ENCODE results near the gene FAM110A.
"Not testable (repeated sequence)": the region's sequence is repeated elsewhere in the genome, so short reads cannot be mapped to it uniquely, and the experiment has no call there.

FAM110A gene

GRCh38 chr20:845226-845868 lies 11.8 kb downstream of the FAM110A start:
- no peak for DNase-seq

GRCh38 chr20:845941-846893 lies 12.7 kb downstream of the FAM110A start:
- DNase-seq: peak in 1 of 6 experiments; percentile 17

GRCh38 chr20:846894-847278 lies 13.4 kb downstream of the FAM110A start:
- peak; percentile 26 to 63 (median 42) for DNase-seq

GRCh38 chr20:848193-848592 lies 14.7 kb downstream of the FAM110A start:
- no peak for DNase-seq

- not testable (repeated sequence) for DNase-seq
Observed at GRCh38 chr20:848731-849130, 15.2 kb downstream of the FAM110A start.

- no peak for DNase-seq
Observed at GRCh38 chr20:853406-853996, 20.0 kb downstream of the FAM110A start.

- no peak for DNase-seq
Observed at GRCh38 chr20:854601-855000, 21.1 kb downstream of the FAM110A start.

GRCh38 chr20:855466-856360 lies 22.2 kb downstream of the FAM110A start:
- DNase-seq: no peak

- DNase-seq: peak in 5 of 6 experiments; percentile 10 to 36 (median 27)
Observed at GRCh38 chr20:856361-856775, 22.9 kb downstream of the FAM110A start.

- no peak for DNase-seq
Observed at GRCh38 chr20:858011-858410, 24.5 kb downstream of the FAM110A start.

- no peak for DNase-seq
Observed at GRCh38 chr20:859751-860231, 26.3 kb downstream of the FAM110A start.

GRCh38 chr20:860891-861290 lies 27.4 kb downstream of the FAM110A start:
- DNase-seq: no peak

- DNase-seq: no peak
Observed at GRCh38 chr20:865440-865839, 31.9 kb downstream of the FAM110A start.

- no peak for DNase-seq
Observed at GRCh38 chr20:868279-868678, 34.8 kb downstream of the FAM110A start.

- DNase-seq: no peak
Observed at GRCh38 chr20:869606-870005, 36.1 kb downstream of the FAM110A start.

GRCh38 chr20:870758-871157 lies 37.2 kb downstream of the FAM110A start:
- DNase-seq: no peak

GRCh38 chr20:871436-871835 lies 37.9 kb downstream of the FAM110A start:
- no peak for DNase-seq

GRCh38 chr20:871948-872347 lies 38.4 kb downstream of the FAM110A start:
- no peak for DNase-seq

GRCh38 chr20:872855-873520 lies 39.5 kb downstream of the FAM110A start:
- DNase-seq: no peak

GRCh38 chr20:873875-874607 lies 40.5 kb downstream of the FAM110A start:
- DNase-seq: no peak

GRCh38 chr20:875115-875514 lies 41.6 kb downstream of the FAM110A start:
- DNase-seq: no peak
